Measurements from ENCODE around the gene OPN1MW.
"Not testable (repeated sequence)": the region's sequence is repeated elsewhere in the genome, so short reads cannot be mapped to it uniquely, and the experiment has no call there.

DNA sequence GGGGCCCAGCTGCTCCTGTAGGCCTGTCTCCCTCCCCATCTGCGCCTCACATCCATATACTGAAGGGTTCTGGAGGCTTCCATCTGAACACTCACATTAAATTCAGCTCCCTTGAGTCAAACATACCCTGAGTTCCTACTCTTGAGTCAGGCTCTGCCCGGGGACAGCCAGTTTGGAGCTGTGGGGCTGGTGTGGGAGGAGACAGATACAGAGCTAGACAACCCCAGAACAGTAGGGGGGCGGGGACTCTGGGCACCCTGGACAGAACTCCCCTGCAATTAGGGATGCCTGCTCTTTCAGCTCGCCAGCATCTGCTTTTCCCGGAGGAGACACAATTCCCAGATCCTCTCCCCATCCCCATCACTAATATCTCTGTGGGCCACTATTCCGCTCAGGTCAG is 31.4 kb upstream of the OPN1MW start:
- TF ChIP-seq, protein P1, sequence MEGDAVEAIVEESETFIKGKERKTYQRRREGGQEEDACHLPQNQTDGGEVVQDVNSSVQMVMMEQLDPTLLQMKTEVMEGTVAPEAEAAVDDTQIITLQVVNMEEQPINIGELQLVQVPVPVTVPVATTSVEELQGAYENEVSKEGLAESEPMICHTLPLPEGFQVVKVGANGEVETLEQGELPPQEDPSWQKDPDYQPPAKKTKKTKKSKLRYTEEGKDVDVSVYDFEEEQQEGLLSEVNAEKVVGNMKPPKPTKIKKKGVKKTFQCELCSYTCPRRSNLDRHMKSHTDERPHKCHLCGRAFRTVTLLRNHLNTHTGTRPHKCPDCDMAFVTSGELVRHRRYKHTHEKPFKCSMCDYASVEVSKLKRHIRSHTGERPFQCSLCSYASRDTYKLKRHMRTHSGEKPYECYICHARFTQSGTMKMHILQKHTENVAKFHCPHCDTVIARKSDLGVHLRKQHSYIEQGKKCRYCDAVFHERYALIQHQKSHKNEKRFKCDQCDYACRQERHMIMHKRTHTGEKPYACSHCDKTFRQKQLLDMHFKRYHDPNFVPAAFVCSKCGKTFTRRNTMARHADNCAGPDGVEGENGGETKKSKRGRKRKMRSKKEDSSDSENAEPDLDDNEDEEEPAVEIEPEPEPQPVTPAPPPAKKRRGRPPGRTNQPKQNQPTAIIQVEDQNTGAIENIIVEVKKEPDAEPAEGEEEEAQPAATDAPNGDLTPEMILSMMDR (IDR thresholded peaks at IDR 0.05 in 8 of 11, conservative IDR thresholded peaks at IDR 0.05 in 3 of 11) = not testable (repeated sequence)
- TF ChIP-seq POLR2A, POLR2AphosphoS5 (IDR thresholded peaks at IDR 0.05): not testable (repeated sequence)
